ENCODE results near the gene TMEM154. TPM values are rescaled to one million over a fixed set of nuclear protein-coding genes. Genes with fewer than 3 reads are reported as not detected.

Gene TMEM154
- total RNA-seq, 2 experiments from 2014 or later, result 18.1 to 20.8 TPM

GRCh38 chr4:152594057-152594456 is 85.7 kb downstream of the TMEM154 start:
- Mint-ChIP-seq H3K27me3 (no peaks in the 10 kb centered on the region), H3K27ac (no peak overlapping the region), H3K9me3 (no peaks in the 10 kb centered on the region), H3K4me3 (no peak overlapping the region), H3K36me3 (no peaks in the 10 kb centered on the region), H3K4me1 (ENCODE audit: low read depth) (no peaks in the 10 kb centered on the region)
- intact Hi-C loops (cut with micrococcal nuclease), result no loop called here
- ChIA-PET CTCF (no interaction called here), POLR2A (no interaction called here)
- DNase-seq, result no peak

DNA sequence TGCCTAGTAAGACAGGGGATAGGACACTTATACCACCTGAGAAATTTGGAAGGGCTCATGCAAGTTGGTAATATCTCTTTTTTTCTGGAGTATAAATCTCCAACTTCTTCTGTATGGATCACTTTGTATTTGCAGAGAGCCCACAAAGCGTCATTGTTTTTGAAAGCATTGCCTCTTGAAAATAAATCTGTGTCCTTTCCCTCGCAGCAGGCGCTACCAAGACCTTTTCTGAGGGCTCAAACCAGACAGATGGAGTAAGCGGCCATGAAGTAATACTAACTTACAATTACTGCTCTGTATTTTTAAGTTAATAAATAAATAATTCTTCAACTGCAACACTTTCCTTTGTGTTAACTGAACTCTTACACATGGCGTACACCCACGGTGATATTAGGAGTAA is 87.9 kb downstream of the TMEM154 start:
- CTCF ChIA-PET, result no interaction called here

GRCh38 chr4:152591396-152591795 is 88.4 kb downstream of the TMEM154 start:
- POLR2A ChIA-PET, result interaction anchor here (0.5 kb wide), 1 partner anchor 875 kb away, joined by 3 read pairs; no protein-coding TSS in a partner anchor

More for the DNA sequence above, 87.9 kb downstream of the TMEM154 start:
- peaks cover 1% of the 10 kb centered on the region for H3K4me1 Mint-ChIP-seq (ENCODE audit: low read depth)
- no peak for DNase-seq
- H3K27me3 Mint-ChIP-seq, result no peaks in the 10 kb centered on the region
- H3K4me3 Mint-ChIP-seq, result no peak overlapping the region
- intact Hi-C loops (cut with micrococcal nuclease), result no loop called here
- POLR2A ChIA-PET, result no interaction called here
- no peaks in the 10 kb centered on the region for H3K36me3 Mint-ChIP-seq
- peaks cover 2% of the 10 kb centered on the region for H3K9me3 Mint-ChIP-seq
- H3K27ac Mint-ChIP-seq, result no peak overlapping the region

GRCh38 chr4:152590179-152591031 is 89.4 kb downstream of the TMEM154 start:
- no peaks in the 10 kb centered on the region for H3K27me3 Mint-ChIP-seq
- ChIA-PET POLR2A (no interaction called here), CTCF (interaction anchor here (0.7 to 2.3 kb wide), 3 partner anchors 10 to 89 kb away, joined by 3 to 9 read pairs (median 3); no protein-coding TSS in a partner anchor)
- H3K27ac Mint-ChIP-seq, result no peak overlapping the region
- H3K9me3 Mint-ChIP-seq, result peaks cover 6% of the 10 kb centered on the region
- H3K4me3 Mint-ChIP-seq, result no peak overlapping the region
- no peak for DNase-seq
- no peaks in the 10 kb centered on the region for H3K36me3 Mint-ChIP-seq
- H3K4me1 Mint-ChIP-seq (ENCODE audit: low read depth), result peaks cover 13% of the 10 kb centered on the region
- intact Hi-C loops (cut with micrococcal nuclease), result no loop called here

More at GRCh38 chr4:152591396-152591795, 88.4 kb downstream of the TMEM154 start:
- peak; percentile 33 for DNase-seq
- Mint-ChIP-seq H3K27me3 (no peaks in the 10 kb centered on the region), H3K4me3 (no peak overlapping the region), H3K36me3 (no peaks in the 10 kb centered on the region), H3K4me1 (ENCODE audit: low read depth) (peaks cover 6% of the 10 kb centered on the region), H3K27ac (no peak overlapping the region), H3K9me3 (peaks cover 6% of the 10 kb centered on the region)
- intact Hi-C loops (cut with micrococcal nuclease), result no loop called here
- CTCF ChIA-PET, result no interaction called here

- Mint-ChIP-seq H3K27me3 (no peaks in the 10 kb centered on the region), H3K4me3 (no peak overlapping the region), H3K4me1 (ENCODE audit: low read depth) (peaks cover 23% of the 10 kb centered on the region), H3K9me3 (peaks cover 6% of the 10 kb centered on the region), H3K36me3 (no peaks in the 10 kb centered on the region), H3K27ac (no peak overlapping the region)
- no peak for DNase-seq
- intact Hi-C loops (cut with micrococcal nuclease), result no loop called here
- ChIA-PET CTCF (interaction anchor here (2.3 kb wide), 1 partner anchor 87 kb away, joined by 9 read pairs; no protein-coding TSS in a partner anchor), POLR2A (no interaction called here)
Observed at GRCh38 chr4:152588869-152589268, 90.9 kb downstream of the TMEM154 start.

DNA sequence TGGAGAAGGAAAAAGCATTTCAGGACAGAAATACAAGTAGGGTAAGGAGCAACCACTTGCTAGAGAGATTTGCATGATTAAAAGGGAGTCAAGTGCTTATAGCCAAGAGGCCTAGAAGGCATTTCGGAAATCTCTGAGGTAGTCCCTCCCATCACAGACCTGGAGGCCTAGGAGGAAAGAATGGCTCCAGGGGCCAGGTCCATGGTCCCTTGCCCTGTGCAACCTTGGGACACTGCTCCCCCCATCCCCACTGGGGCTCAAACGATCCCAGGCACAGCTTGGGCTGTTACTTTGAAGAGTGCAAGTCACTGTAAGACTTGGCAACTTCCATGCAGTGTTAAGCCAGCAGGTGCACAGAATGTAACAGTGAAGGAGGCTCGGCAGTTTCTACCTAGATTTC is 92.7 kb downstream of the TMEM154 start:
- Mint-ChIP-seq H3K9me3 (peaks cover 6% of the 10 kb centered on the region), H3K4me3 (no peak overlapping the region), H3K4me1 (ENCODE audit: low read depth) (peaks cover 23% of the 10 kb centered on the region), H3K27me3 (no peaks in the 10 kb centered on the region), H3K36me3 (no peaks in the 10 kb centered on the region), H3K27ac (no peak overlapping the region)
- DNase-seq, result no peak
- CTCF ChIA-PET, result no interaction called here
- POLR2A ChIA-PET, result no interaction called here
- intact Hi-C loops (cut with micrococcal nuclease), result no loop called here

DNA sequence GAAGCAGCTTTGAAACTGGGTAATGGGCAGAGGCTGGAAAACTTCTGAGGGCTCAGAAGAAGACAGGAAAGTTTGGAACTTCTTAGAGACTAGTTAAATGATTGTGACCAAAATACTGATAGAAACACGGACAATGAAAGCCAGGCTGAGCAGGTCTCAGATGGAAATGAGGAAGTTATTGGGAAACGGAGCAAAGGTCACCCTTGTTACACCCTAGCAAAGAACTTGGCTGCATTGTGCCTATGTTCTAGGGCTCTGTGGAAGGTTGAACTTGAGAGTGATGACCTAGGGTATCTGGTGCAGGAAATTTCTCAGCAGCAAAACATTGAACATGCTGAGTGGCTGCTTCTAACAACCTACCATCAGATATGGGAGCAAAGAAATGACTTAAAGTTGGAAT is 93.1 kb downstream of the TMEM154 start:
- Mint-ChIP-seq H3K4me3 (no peak overlapping the region), H3K9me3 (peaks cover 6% of the 10 kb centered on the region), H3K27ac (no peak overlapping the region), H3K27me3 (no peaks in the 10 kb centered on the region), H3K4me1 (ENCODE audit: low read depth) (peaks cover 23% of the 10 kb centered on the region), H3K36me3 (no peaks in the 10 kb centered on the region)
- DNase-seq, result no peak
- POLR2A ChIA-PET, result no interaction called here
- CTCF ChIA-PET, result no interaction called here
- intact Hi-C loops (cut with micrococcal nuclease), result no loop called here

DNA sequence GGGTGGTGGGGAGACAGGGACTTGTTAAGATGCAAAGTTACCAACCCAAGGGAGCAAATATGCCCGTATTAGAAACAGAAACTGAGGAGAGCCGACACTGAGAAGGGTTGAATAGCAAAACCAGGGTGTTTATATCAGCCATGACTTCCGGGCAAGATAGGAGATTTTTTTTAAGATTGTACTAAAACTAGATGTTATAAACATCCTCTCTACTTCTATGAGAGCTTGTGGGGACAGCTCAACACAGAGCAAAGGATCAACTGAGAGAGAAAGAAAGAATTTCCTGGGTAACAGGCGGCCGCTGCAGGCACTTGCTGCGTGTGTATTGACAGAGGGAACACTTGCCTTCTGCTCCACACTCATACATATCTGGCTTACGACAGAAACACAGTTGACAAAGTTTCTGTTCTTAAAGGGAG is 94.8 kb downstream of the TMEM154 start:
- Mint-ChIP-seq H3K4me1 (ENCODE audit: low read depth) (peaks cover 23% of the 10 kb centered on the region), H3K36me3 (no peaks in the 10 kb centered on the region), H3K9me3 (peaks cover 6% of the 10 kb centered on the region), H3K4me3 (peak overlapping the region; percentile 69), H3K27ac (peak overlapping the region; percentile 86), H3K27me3 (no peaks in the 10 kb centered on the region)
- POLR2A ChIA-PET, result interaction anchor here (1.5 kb wide), 1 partner anchor 48 kb away, joined by 3 read pairs; no protein-coding TSS in a partner anchor
- peak; percentile 17 for DNase-seq
- CTCF ChIA-PET, result interaction anchor here (0.7 kb wide), 1 partner anchor 190 kb away, joined by 3 read pairs; no protein-coding TSS in a partner anchor
- intact Hi-C loops (cut with micrococcal nuclease), result loop anchor here (1.0 kb wide), 1 partner anchor 31 kb away; no protein-coding TSS in a partner anchor

DNA sequence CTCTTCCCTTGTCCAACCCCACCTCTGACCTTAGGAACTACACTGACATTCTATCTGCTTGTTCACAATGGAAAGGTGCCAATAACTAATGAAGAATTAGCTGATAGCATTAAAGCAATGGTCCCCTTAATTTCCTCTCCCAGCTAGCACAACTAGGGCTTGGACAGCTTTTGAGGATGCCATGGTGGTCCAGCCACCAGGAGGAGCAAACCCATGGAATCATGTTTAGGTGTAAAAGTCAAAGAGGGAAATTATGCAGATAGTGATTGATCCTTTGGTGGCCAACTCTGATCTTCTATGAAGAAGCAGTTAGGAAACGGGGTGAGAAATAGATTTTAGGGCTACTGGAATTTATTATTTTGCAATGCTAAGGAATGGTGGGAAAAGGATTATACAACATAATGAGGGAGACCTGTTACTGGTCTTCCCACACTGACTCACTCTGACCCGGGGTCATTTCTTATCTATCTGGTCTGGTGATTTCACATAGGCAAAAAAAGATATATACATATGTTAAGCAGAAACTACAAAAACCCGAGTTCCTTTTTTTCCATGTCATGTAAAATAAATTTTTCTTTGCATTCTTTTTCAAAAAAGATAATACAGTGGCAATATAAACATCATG is 98.1 kb downstream of the TMEM154 start:
- ChIA-PET POLR2A (no interaction called here), CTCF (no interaction called here)
- no peak for DNase-seq
- Mint-ChIP-seq H3K36me3 (no peaks in the 10 kb centered on the region), H3K27me3 (no peaks in the 10 kb centered on the region), H3K27ac (no peak overlapping the region), H3K4me1 (ENCODE audit: low read depth) (peaks cover 19% of the 10 kb centered on the region), H3K9me3 (peaks cover 2% of the 10 kb centered on the region), H3K4me3 (no peak overlapping the region)
- intact Hi-C loops (cut with micrococcal nuclease), result no loop called here

GRCh38 chr4:152579916-152580315 is 99.9 kb downstream of the TMEM154 start:
- DNase-seq, result no peak
- POLR2A ChIA-PET, result no interaction called here

GRCh38 chr4:152579107-152579764 is 100.6 kb downstream of the TMEM154 start:
- Mint-ChIP-seq H3K4me1 (ENCODE audit: low read depth) (no peaks in the 10 kb centered on the region), H3K27ac (no peak overlapping the region), H3K27me3 (no peaks in the 10 kb centered on the region), H3K9me3 (no peaks in the 10 kb centered on the region), H3K36me3 (no peaks in the 10 kb centered on the region), H3K4me3 (no peak overlapping the region)
- intact Hi-C loops (cut with micrococcal nuclease), result no loop called here
- CTCF ChIA-PET, result interaction anchor here (1.0 kb wide), 1 partner anchor 78 kb away, joined by 3 read pairs; no protein-coding TSS in a partner anchor
- DNase-seq, result no peak
- POLR2A ChIA-PET, result no interaction called here

More at GRCh38 chr4:152579916-152580315, 99.9 kb downstream of the TMEM154 start:
- no peaks in the 10 kb centered on the region for H3K9me3 Mint-ChIP-seq
- CTCF ChIA-PET, result interaction anchor here (1.0 kb wide), 1 partner anchor 79 kb away, joined by 3 read pairs; no protein-coding TSS in a partner anchor
- H3K4me3 Mint-ChIP-seq, result no peak overlapping the region
- intact Hi-C loops (cut with micrococcal nuclease), result no loop called here
- no peak overlapping the region for H3K27ac Mint-ChIP-seq
- H3K27me3 Mint-ChIP-seq, result no peaks in the 10 kb centered on the region
- H3K4me1 Mint-ChIP-seq (ENCODE audit: low read depth), result peaks cover 5% of the 10 kb centered on the region
- H3K36me3 Mint-ChIP-seq, result no peaks in the 10 kb centered on the region

GRCh38 chr4:152578670-152579069 is 101.1 kb downstream of the TMEM154 start:
- Mint-ChIP-seq H3K36me3 (no peaks in the 10 kb centered on the region), H3K4me3 (no peak overlapping the region), H3K9me3 (no peaks in the 10 kb centered on the region), H3K27ac (no peak overlapping the region), H3K27me3 (no peaks in the 10 kb centered on the region), H3K4me1 (ENCODE audit: low read depth) (no peaks in the 10 kb centered on the region)
- DNase-seq, result no peak
- ChIA-PET POLR2A (no interaction called here), CTCF (interaction anchor here (0.9 kb wide), 1 partner anchor 77 kb away, joined by 4 read pairs; no protein-coding TSS in a partner anchor)
- intact Hi-C loops (cut with micrococcal nuclease), result no loop called here

Measured in activated CD4-positive, alpha-beta memory T cell treated with anti-CD3 and anti-CD28 coated beads for 36 hours (primary cell).